HG03521 (cell line): ENCODE results near the gene CPA2.
"Not testable (repeated sequence)": the region's sequence is repeated elsewhere in the genome, so short reads cannot be mapped to it uniquely, and the experiment has no call there.

ENCODE experiments used
- ATAC-seq: cut with Tn5 transposase; IDR thresholded peaks from one replicate; pipeline ENCODE4 v1.9.1; 2021; ENCODE audit warnings: mild to moderate bottlenecking, moderate library complexity; ENCODE audit not compliant: unreplicated experiment

The CPA2 gene

DNA sequence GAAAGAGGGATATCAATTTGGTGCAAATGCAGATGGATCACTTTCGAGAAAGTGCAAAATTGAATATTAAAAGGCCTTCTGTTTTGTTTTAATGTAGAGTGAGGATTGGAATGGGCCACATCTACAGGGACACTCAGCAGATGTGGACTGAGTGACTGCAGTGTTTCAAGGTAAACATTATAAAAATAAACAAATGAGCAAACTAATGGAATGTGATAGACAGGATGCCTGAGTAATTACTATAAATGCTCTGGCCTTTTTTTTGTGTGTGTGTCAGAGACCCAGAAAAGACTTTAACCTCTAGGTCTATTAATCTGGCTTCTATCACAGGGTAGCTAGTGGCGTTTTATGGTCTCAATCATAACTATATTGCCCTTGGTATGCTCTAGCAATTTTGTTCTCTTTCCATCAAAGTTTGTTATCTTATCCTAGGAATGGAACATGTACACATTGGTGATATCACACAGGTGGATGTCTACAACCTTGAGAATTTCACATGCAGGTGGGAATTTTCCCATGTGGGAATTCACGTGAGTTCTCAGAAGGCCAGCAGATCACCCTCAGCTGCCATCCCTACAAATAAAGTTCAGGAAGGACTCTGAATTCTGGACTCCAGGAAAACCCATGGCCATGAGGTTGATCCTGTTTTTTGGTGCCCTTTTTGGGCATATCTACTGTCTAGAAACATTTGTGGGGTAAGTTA lies at the start of gene CPA2:
TSS of gene CPA2 (plus strand) at position 606 of the 703 bp plus-strand sequence. CDS start at position 625, 19 bp downstream.
- no peak for ATAC-seq

DNA sequence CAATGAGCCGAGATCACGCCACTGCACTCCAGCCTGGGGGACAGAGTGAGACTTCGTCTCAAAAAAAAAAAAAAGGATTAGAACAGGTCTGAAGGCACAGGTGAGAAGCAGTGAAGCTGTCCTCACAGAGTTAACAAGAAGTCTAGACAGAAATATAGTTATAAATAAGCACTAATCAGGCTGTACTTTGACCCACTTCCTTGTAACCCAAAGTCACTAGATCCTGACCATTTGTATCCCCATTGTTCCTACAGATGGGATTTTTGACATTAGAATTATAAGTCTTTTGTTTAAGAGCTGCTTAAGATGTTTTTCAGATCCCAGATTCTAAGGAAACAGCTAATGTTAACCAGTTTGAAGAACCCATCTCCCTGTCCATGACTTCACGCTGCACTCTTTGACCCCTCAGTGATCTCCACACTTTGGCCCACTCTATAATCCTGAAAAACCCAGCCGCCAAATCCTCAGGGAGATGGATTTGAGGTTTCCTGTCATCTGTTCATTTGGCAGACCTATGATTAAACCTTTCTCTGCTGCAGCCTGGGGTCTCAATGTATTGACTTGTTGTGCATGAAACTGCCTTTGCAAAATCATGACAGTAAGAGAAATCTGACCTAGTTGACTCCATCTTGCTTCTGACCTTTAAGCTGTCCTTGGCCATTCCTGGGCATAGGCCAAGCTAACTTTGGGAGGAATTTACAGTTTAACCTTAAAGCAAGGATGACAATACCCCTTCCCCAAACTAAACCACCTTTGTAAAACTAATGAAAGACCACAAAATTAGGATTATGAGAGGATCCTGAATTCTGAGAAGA lies 47.6 kb upstream of the CPA2 start:
- ATAC-seq, result no peak

GRCh38 chr7:130219871-130220270 lies 46.8 kb upstream of the CPA2 start:
- no peak for ATAC-seq

DNA sequence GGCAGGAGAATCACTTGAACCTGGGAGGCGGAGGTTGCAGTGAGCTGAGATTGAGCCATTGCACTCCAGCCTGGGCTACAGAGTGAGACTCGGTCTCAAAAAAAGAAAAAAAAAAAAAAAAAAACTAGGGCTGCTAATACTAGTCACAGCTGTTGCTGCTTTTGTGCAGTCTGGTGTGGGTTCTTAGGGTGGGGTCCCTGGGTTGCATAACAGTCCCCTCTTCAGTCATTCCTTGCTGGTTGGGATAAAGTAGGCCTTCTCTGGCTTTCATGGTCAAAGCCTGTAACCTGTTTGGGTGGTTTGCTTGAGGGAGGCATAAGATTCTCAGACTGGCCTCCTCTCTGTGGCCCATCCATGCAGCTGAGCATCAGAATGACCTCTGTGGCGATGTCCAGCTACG lies 44.9 kb upstream of the CPA2 start:
- no peak for ATAC-seq

GRCh38 chr7:130223646-130224045 lies 43.0 kb upstream of the CPA2 start:
- ATAC-seq, result no peak

DNA sequence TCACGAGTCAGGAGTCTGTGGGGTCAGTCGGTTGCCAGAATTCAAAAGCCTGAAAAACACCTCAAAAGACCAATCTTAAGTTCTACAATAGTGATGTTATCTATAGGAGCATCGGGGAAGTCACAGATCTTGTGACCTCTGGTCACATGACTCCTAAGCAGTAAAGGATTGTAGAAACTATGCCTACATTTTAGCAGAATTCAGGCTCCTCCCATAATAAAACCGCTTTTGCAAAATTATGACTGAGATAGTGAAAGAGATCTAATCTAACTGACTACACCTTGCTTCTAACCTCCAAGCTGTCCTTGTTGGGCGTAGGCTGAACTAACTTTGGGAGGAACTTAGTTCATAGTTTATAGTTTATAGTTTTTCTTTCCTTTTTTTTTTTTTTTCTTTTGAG lies 42.5 kb upstream of the CPA2 start:
- no peak for ATAC-seq

- not testable (repeated sequence) for ATAC-seq
These were observed 41.7 kb upstream of the CPA2 start for GRCh38 chr7:130224923-130225322.

DNA sequence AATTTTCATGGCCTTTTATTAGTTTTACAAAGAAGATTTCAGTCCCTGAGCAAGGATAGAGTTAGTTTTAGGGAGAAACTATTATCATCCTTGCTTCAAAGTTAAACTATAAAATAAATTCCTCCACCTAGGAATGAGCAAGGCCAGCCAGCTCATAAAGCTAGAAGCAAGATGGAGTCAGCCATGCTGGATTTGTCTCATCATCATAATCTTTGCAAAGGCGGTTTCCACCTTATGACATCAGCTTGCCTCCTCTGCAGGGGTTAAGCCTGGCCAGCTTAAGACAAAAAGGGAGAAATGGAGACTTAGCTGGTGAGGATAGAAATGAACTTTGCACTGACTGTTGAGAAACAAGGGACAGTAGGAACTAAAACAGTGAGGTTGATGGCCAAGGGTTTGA lies 40.3 kb upstream of the CPA2 start:
- no peak for ATAC-seq

- no peak for ATAC-seq
These were observed 38.6 kb upstream of the CPA2 start for GRCh38 chr7:130227883-130228575.

GRCh38 chr7:130228840-130229502 lies 37.7 kb upstream of the CPA2 start:
- ATAC-seq, result no peak

- ATAC-seq, result not testable (repeated sequence)
These were observed 36.7 kb upstream of the CPA2 start for GRCh38 chr7:130229981-130230380.

- ATAC-seq, result no peak
These were observed 34.9 kb upstream of the CPA2 start for GRCh38 chr7:130231792-130232191.

GRCh38 chr7:130232209-130232608 lies 34.5 kb upstream of the CPA2 start:
- ATAC-seq, result no peak

GRCh38 chr7:130234078-130234477 lies 32.6 kb upstream of the CPA2 start:
- no peak for ATAC-seq

DNA sequence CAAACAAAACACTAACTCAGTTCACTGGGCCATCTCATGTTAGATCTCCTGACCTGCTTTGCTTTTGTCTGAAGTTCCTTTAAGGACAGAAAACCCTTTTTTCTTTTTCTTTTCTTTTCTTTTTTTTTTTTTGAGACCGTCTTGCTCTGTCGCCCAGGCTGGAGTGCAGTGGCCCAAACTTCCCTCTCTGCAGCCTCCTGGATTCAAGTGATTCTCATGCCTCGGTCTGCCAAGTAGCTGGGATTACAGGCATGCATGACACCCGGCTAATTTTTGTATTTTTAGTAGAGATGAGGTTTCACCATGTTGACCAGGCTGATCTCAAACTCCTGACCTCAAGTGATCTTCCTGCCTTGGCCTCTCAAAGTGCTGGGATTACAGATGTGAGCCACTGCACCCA lies 30.3 kb upstream of the CPA2 start:
- not testable (repeated sequence) for ATAC-seq

GRCh38 chr7:130240240-130240639 lies 26.4 kb upstream of the CPA2 start:
- no peak for ATAC-seq

- no peak for ATAC-seq
These were observed 24.3 kb upstream of the CPA2 start for GRCh38 chr7:130242198-130243014.

GRCh38 chr7:130243486-130243885 lies 23.2 kb upstream of the CPA2 start:
- not testable (repeated sequence) for ATAC-seq

DNA sequence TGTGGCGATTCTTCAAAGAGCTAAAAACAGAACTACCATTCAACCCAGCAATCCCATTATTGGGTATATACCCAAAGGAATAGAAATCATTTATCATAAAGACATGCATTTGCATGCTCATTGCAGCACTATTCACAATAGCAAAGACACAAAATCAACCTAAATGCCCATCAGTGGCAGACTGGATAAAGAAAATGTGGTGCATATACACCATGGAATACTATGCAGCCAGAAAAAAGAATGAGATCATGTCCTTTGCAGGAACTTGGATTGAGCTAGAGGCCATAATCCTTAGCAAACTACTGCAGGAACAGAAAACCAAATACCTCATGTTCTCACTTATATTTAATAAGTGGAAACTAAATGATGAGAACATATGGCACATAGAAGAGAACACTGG lies 20.2 kb upstream of the CPA2 start:
- ATAC-seq, result not testable (repeated sequence)

GRCh38 chr7:130248842-130249241 lies 17.8 kb upstream of the CPA2 start:
- not testable (repeated sequence) for ATAC-seq
